RWPE1 (cell line): ENCODE measurements around the gene XPOT.

Source experiments
- CTCF ChIA-PET: fragments of 350-600 bp; sonication (Branson Sonifier 250); formaldehyde crosslinking; extraction: SDS; loops from one replicate; lab custom pipeline; 2021; lab: Yijun Ruan, JAX
- POLR2A ChIA-PET: fragments of 400-600 bp; formaldehyde crosslinking; extraction: SDS; loops from one replicate; lab custom pipeline; 2020; ENCODE audit warnings: antibody characterized with exemption; ENCODE audit not compliant: low non-redundant PET; lab: Yijun Ruan, JAX
- DNase-seq: peaks from one replicate; pipeline ENCODE4 v3.0.0; 2012; ENCODE audit warnings: low spot score
- H3K27ac ChIP-seq: fragments of 450-650 bp; 2 replicates; pipeline ENCODE4 v1.5.1; 2017
- CTCF ChIP-seq: fragments of 450-650 bp; conservative IDR thresholded peaks from 2 replicates; pipeline ENCODE4 v1.5.1; 2017; ENCODE audit warnings: low read depth, mild to moderate bottlenecking

XPOT gene

GRCh38 chr12:64473176-64473575 lies 69.0 kb downstream of the XPOT start:
- TF ChIP-seq CTCF, result no peak
- no peak for DNase-seq
- POLR2A ChIA-PET, result no interaction called here
- CTCF ChIA-PET, result no interaction called here
- H3K27ac ChIP-seq, result no peak overlapping the region

- ChIA-PET POLR2A (no interaction called here), CTCF (no interaction called here)
- no peak overlapping the region for H3K27ac ChIP-seq
- TF ChIP-seq CTCF, result no peak
- no peak for DNase-seq
Observed at GRCh38 chr12:64475518-64475917, 71.3 kb downstream of the XPOT start.

GRCh38 chr12:64476844-64477243 lies 72.7 kb downstream of the XPOT start:
- DNase-seq, result no peak
- CTCF ChIA-PET, result no interaction called here
- POLR2A ChIA-PET, result no interaction called here
- no peak overlapping the region for H3K27ac ChIP-seq
- TF ChIP-seq CTCF, result no peak

GRCh38 chr12:64478661-64479060 lies 74.5 kb downstream of the XPOT start:
- ChIA-PET POLR2A (no interaction called here), CTCF (no interaction called here)
- H3K27ac ChIP-seq, result no peak overlapping the region
- no peak for DNase-seq
- no peak for TF ChIP-seq CTCF

GRCh38 chr12:64480148-64480547 lies 76.0 kb downstream of the XPOT start:
- DNase-seq, result no peak
- no peak overlapping the region for H3K27ac ChIP-seq
- ChIA-PET CTCF (no interaction called here), POLR2A (no interaction called here)
- no peak for TF ChIP-seq CTCF

GRCh38 chr12:64486657-64487056 lies 82.5 kb downstream of the XPOT start:
- ChIA-PET CTCF (no interaction called here), POLR2A (no interaction called here)
- TF ChIP-seq CTCF, result no peak
- H3K27ac ChIP-seq, result no peak overlapping the region
- DNase-seq, result no peak

- no peak for TF ChIP-seq CTCF
- ChIA-PET CTCF (no interaction called here), POLR2A (no interaction called here)
- no peak overlapping the region for H3K27ac ChIP-seq
- DNase-seq, result no peak
Observed at GRCh38 chr12:64491718-64492117, 87.5 kb downstream of the XPOT start.
